Neural crest cell (in vitro differentiated cells): ENCODE data around the gene MCF2L. TPM values are rescaled to one million over a fixed set of nuclear protein-coding genes. Genes with fewer than 3 reads are reported as not detected.

Source experiments
- DNase-seq: peaks from one replicate; pipeline ENCODE4 v3.0.0; 2021; ENCODE audit warnings: low read depth, mixed read lengths, low spot score
- H3K27ac Mint-ChIP-seq: one replicate; pipeline ENCODE4 v1.8.0; 2021; ENCODE audit warnings: mild to moderate bottlenecking, mixed read lengths; ENCODE audit not compliant: unreplicated experiment
- H3K27me3 Mint-ChIP-seq: 2 replicates; pipeline ENCODE4 v1.8.0; 2021; ENCODE audit warnings: low read depth, mild to moderate bottlenecking, mixed read lengths
- H3K36me3 Mint-ChIP-seq: 2 replicates; pipeline ENCODE4 v1.8.0; 2021; ENCODE audit warnings: low read depth, mild to moderate bottlenecking, mixed read lengths
- H3K4me1 Mint-ChIP-seq: 2 replicates; pipeline ENCODE4 v1.8.0; 2021; ENCODE audit warnings: mixed read lengths
- H3K4me3 Mint-ChIP-seq: one replicate; pipeline ENCODE4 v1.8.0; 2021; ENCODE audit warnings: mild to moderate bottlenecking, mixed read lengths
- H3K9me3 Mint-ChIP-seq: 2 replicates; pipeline ENCODE4 v1.8.0; 2021; ENCODE audit warnings: mixed read lengths
- total RNA-seq: library from RNA; stranded (reverse); gene quantifications from 2 replicates; pipeline ENCODE4 v1.2.1, GENCODE V29; 2021
- TF ChIP-seq, protein P1 (sequence below): fragments of 200-600 bp; sonication (generic); conservative IDR thresholded peaks from 2 replicates; pipeline ENCODE4 v1.5.0; 2021; ENCODE audit warnings: antibody characterized with exemption, mild to moderate bottlenecking

The MCF2L gene
- total RNA-seq, 1 donor from 2014 or later = 59.9 TPM

DNA sequence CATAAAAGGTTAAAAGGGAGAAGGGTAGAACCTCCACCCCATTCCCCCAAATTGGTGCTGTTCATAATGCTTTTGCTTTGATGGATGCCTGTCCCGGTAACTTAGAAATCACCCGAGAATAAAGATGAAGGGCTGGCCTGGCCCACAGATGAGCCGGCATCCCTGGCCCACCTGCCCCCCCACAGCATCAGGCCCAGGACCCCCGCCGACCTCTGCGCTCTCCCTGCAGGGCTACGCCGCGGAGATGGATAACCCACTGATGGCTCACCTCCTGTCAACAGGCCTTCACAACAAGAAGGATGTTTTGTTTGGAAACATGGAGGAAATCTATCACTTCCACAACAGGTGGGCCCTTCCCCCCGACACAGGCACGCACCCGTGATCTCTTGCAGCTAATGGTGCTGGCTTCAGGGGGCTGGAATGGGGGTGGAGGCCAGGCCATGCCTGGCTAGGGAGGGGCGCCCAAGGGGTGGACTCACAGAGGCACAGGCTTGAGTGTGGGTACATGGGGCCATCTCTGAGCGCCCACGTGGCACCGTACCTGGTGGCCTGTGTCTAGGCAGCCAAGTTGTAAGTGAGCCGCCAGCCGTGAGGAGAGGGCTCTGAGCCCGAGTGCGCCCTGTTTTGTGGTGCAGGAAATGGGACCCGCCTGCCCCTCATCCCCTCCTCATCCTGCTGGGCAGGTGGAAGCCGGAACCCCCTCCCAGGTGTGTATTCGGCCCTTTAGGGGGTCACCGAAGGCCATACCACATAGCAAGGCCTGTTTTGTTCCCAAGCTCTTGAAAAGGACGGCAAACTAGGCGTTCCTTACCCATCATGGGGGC lies 113.4 kb downstream of the MCF2L start:
- TF ChIP-seq, protein P1, sequence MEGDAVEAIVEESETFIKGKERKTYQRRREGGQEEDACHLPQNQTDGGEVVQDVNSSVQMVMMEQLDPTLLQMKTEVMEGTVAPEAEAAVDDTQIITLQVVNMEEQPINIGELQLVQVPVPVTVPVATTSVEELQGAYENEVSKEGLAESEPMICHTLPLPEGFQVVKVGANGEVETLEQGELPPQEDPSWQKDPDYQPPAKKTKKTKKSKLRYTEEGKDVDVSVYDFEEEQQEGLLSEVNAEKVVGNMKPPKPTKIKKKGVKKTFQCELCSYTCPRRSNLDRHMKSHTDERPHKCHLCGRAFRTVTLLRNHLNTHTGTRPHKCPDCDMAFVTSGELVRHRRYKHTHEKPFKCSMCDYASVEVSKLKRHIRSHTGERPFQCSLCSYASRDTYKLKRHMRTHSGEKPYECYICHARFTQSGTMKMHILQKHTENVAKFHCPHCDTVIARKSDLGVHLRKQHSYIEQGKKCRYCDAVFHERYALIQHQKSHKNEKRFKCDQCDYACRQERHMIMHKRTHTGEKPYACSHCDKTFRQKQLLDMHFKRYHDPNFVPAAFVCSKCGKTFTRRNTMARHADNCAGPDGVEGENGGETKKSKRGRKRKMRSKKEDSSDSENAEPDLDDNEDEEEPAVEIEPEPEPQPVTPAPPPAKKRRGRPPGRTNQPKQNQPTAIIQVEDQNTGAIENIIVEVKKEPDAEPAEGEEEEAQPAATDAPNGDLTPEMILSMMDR = no peak
- Mint-ChIP-seq H3K36me3 (no peaks in the 10 kb centered on the region), H3K4me1 (peaks cover 5% of the 10 kb centered on the region), H3K27me3 (no peaks in the 10 kb centered on the region), H3K27ac (no peak overlapping the region), H3K4me3 (no peak overlapping the region), H3K9me3 (no peaks in the 10 kb centered on the region)
- DNase-seq = no peak

DNA sequence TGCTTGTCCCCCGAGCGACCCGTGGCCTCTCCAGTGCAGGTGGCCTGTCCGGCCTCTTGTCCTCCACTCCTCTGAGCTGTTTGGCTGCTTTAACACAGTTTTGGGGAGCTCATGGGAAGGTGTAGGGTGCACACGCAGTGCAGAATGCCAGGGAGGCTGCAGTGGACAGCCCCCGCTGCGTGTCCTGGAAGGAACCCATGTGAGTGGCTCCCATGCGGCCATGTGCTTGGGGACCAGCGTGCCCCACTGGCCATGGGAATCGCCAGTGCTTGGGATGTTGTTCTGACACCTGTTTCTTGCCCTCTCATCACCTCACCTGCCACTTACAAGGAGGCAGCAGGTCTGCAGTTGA lies 114.0 kb downstream of the MCF2L start:
- Mint-ChIP-seq H3K27ac (no peak overlapping the region), H3K36me3 (no peaks in the 10 kb centered on the region), H3K9me3 (no peaks in the 10 kb centered on the region), H3K27me3 (no peaks in the 10 kb centered on the region), H3K4me3 (no peak overlapping the region), H3K4me1 (peaks cover 5% of the 10 kb centered on the region)
- DNase-seq = no peak
- TF ChIP-seq, protein P1 = no peak

- no peak overlapping the region for H3K4me3 Mint-ChIP-seq
- H3K4me1 Mint-ChIP-seq = peaks cover 5% of the 10 kb centered on the region
- H3K9me3 Mint-ChIP-seq = no peaks in the 10 kb centered on the region
- H3K36me3 Mint-ChIP-seq = no peaks in the 10 kb centered on the region
- peak overlapping the region; percentile 8 for H3K27ac Mint-ChIP-seq
- DNase-seq = no peak
- TF ChIP-seq, protein P1 = no peak
- no peaks in the 10 kb centered on the region for H3K27me3 Mint-ChIP-seq
Observed at GRCh38 chr13:113083402-113084061, 114.5 kb downstream of the MCF2L start.

DNA sequence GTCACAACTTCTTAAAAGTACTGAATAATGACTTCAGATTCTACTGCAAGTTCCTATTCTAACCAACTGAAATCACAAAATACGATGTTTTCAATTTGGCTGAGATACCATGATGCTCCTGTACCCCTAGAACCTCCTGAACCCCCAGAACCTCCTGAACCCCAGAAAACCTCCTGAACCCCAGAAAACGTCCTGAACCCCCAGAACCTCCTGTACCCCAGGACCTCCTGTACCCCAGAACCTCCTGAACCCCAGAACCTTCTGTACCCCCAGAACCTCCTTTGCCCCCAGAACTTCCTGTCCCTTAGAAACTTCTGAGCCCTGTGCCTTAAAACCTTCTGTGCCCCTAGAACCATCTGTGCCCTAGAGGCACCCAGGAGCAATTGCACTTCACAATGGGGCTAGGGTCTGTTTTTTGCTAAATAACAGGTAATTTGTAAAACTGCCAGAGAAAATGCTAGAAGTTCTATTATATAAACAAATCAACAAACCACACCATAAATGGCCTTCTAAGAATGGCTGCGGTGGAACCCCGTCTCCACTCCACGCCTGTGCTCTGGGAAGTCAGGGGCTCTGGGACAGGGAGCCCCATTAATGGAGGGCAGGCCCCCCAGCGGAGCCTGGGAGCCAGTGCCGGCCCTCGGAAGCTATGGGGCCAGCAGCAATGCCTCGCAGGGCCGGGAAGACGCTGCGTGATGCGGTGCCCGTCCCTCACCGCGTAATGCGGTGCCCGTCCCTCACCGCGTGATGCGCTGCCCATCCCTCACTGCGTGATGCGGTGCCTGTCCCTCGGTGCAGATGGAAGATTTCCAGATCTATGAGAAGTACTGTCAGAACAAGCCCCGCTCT lies 115.3 kb downstream of the MCF2L start:
- Mint-ChIP-seq H3K27ac (peak overlapping the region; percentile 8), H3K4me3 (no peak overlapping the region), H3K36me3 (no peaks in the 10 kb centered on the region), H3K27me3 (no peaks in the 10 kb centered on the region), H3K4me1 (peaks cover 5% of the 10 kb centered on the region), H3K9me3 (no peaks in the 10 kb centered on the region)
- TF ChIP-seq, protein P1 = peak; percentile 41
- no peak for DNase-seq

DNA sequence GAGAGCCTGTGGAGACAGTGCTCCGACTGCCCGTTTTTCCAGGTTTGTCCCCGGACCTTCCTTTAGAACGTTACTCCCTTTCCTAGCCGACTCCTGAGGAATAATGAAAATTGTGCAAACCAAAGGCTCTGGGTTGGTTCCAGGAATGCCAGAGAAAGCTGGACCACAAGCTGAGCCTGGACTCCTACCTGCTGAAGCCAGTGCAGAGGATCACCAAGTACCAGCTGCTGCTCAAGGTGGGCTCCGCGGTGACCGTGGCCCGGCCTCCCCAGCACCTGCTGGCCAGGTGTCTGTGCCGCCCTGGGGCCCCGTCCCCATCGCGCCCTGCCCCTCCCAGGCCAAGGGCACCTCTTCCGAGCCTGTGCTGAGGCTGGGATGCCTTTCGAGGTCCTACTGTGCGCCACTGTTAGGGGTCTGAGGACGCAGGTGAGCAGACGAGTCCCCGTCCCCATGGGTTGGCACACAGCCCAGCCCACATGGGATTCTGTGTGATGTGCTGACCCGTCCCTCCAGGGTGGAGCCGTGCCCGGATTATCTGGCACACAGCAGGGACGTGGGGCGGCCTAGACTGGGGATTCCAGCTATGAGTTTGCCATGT lies 116.0 kb downstream of the MCF2L start:
- Mint-ChIP-seq H3K36me3 (no peaks in the 10 kb centered on the region), H3K4me3 (no peak overlapping the region), H3K27ac (no peak overlapping the region), H3K9me3 (no peaks in the 10 kb centered on the region), H3K27me3 (no peaks in the 10 kb centered on the region), H3K4me1 (peaks cover 5% of the 10 kb centered on the region)
- no peak for DNase-seq
- TF ChIP-seq, protein P1 = no peak
